Urothelium cell line (cell line): ENCODE measurements around the gene DRG2.

Experiments used
- DNase-seq: peaks from one replicate; pipeline ENCODE4 v3.0.0; 2011; ENCODE audit warnings: low spot score, mixed read lengths
- FAIRE-seq: peaks from 2 replicates; lab custom pipeline; 2011; peaks lifted over from hg19 to GRCh38; lab: Jason Lieb, UNC

Gene DRG2

DNA sequence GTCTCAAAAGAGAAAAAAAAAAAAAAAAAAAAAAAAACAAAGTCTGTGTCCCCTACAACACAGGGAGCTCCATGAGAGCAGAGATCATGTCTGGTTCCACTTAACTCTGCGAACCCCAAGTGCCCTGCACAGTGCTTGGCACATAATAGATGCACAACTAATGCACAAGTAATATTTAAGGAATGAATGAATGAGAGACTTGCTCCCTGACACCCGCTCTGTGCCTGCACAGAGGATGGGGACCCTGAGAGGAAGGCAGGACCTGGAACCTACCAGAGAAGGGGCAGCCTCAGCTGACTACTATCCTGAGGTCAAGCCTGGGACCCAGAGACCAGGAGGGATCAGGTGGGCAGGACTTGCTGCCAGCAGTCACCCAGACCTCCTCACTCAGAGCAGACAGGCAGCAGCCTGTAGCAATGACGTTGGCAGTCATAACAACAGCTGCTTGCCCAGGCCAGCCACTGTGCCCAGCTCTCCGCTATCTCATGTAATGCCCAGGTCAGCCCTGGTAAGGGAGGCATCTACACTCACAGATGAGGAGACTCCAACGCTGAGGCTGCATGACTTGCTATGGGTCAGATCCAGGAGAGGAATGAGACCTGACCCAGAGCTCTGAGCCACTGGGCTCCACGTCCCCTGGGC, 23.7 kb downstream of the DRG2 start:
- DNase-seq (no peak), FAIRE-seq (no peak)

DNA sequence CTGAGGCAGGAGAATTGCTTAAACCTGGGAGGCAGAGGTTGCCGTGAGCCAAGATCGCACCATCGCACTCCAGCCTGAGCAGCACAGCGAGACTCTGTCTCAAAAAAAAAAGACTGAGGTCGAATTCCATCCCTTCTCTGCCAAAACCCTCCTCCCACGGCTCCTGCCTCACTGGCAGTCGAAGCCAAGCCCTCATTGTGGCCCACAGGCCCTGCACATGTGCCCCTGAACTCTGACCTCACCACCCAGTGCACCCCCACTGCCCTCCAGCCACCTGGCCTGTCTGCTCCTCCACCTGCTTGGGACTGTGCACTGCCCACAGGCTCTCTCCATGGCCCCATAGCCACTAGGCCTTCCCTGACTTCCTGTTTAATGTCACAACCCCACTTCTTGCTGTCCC, 27.8 kb downstream of the DRG2 start:
- DNase-seq: no peak
- no peak for FAIRE-seq

DNA sequence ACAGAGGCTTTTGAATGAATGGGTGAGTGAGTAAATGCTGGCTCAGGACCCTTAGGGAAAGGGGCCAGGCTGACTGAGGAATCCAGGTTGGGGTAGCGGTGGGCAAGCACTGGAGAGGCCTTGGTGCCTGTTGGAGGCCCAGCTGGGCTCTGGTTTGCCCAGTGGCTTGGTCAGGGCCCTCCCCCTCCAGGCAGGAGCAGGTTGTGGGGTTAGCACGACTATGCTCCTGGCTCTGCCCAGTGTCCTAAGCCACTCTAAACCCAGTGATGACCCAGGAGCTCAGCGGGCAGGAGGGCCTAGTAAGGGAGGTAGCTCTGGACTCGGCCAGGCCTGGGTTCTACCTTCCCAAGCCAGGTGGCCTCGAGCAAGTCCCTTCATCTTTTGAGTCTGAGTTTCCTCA, 28.3 kb downstream of the DRG2 start:
- DNase-seq (no peak), FAIRE-seq (no peak)

GRCh38 chr17:18117533-18117932, 29.8 kb downstream of the DRG2 start:
- no peak for DNase-seq
- no peak for FAIRE-seq

GRCh38 chr17:18117982-18118975, 30.5 kb downstream of the DRG2 start:
- DNase-seq (no peak), FAIRE-seq (no peak)

GRCh38 chr17:18119166-18119745, 31.5 kb downstream of the DRG2 start:
- no peak for FAIRE-seq
- DNase-seq: no peak

DNA sequence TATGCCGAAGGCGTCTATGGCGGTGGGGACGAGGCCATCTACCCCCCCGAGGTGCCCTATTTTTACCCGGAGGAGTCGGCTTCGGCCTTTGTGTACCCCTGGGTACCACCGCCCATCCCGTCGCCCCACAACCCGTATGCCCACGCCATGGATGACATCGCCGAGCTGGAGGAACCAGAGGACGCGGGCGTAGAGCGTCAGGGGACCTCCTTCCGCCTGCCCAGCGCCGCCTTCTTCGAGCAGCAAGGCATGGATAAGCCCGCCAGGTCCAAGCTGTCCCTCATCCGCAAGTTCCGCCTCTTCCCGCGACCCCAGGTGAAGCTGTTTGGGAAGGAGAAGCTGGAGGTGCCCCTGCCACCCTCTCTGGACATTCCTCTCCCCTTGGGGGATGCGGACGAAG, 32.2 kb downstream of the DRG2 start:
- DNase-seq (no peak), FAIRE-seq (no peak)

DNA sequence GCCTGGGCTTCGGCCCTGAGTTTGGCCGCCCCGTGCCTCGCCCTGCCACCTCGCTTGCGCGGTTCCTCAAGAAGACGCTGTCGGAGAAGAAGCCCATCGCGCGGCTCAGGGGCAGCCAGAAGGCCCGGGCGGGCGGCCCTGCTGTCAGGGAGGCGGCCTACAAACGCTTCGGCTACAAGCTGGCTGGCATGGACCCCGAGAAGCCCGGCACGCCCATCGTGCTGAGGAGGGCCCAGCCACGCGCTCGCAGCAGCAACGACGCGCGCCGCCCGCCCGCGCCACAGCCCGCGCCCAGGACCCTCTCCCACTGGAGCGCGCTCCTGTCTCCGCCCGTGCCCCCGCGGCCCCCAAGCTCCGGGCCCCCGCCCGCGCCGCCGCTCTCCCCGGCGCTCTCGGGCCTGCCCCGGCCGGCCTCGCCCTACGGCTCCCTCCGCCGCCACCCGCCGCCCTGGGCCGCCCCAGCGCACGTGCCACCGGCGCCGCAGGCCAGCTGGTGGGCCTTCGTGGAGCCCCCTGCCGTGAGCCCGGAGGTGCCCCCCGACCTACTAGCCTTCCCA, 32.8 kb downstream of the DRG2 start:
- no peak for DNase-seq
- no peak for FAIRE-seq

- no peak for FAIRE-seq
- DNase-seq: no peak
Observed at GRCh38 chr17:18121144-18121910, 33.6 kb downstream of the DRG2 start.

DNA sequence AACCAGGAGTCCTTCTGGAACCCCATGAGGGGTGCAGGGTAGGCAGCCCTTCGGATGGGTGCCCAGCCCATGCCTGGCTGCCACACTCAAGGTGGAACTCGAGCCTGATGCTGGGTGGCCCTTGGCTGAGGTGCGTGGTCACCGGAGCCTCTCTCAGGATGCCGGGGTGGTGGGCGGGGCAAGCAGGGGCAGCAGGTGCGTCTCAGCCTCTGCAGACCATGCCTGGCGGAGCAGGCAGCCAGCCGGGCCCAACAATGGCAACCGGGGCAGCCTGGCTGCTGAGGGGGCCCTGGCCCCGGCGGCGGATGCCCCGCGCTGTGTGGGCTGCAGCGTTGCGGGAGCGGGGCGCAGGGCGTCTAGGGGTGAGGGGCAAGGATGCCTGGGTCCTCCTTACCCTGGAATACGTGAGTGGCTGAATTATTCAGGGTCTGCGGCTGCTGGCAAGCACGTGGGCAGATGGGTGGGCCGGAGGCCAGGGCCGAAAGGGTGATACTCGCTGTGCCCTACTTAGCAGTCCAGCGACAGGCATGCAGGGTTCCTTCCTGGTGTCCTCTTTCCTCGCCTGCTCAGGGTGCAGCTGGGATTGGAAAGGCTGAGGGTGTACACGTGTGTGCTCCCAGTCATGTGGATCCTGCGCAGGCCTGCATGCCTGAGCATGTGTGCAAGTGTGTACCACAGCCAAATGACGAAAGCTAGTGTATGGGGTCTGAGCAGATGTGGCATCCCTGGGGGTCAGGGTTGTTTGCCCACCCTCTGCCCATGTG, 35.4 kb downstream of the DRG2 start:
- DNase-seq: no peak
- no peak for FAIRE-seq

- no peak for FAIRE-seq
Observed at GRCh38 chr17:18124345-18125126, 36.8 kb downstream of the DRG2 start.

DNA sequence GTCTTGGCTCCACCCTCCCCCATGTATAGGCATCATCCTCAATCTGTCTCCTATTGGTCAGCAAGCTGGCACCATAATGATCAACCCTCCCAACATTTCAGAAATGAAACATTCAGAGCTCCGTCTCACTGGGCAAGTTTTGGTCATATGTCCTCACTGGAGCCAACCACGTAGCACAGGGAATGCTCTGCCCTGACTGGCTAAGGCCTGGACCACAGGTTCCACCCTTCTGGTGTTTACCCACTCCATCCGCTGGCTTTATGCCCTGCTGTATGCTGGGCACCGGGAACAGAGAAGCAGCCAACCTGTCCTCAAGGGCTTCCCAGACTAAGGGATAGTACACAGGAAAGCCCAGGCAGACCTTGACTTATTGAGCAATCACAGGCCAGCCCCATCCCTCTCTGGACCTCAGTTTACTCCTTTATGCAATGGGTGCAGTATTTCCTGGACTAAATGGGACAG, 41.3 kb downstream of the DRG2 start:
- no peak for DNase-seq

More at GRCh38 chr17:18124345-18125126, 36.8 kb downstream of the DRG2 start:
- no peak for DNase-seq

DNA sequence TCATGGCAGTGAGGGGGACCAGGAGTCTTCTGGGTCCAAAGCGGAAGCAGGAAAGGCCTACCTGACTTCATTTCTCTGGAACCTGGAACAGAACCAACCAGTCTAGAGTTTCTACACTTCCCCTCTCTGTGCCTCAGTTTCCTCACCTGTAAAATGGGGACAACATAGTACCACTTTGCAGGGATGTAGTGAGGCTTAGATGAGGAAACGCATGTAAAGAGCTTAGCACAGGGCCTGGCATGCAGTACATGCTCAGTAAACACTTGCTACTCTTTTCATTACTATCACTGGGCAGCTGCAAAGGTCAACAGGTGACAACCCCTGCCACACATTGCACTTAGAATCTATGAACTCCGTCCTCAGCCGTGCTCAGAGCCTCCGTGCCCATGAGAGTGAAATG, 45.0 kb downstream of the DRG2 start:
- no peak for FAIRE-seq

More for the DNA sequence above, 41.3 kb downstream of the DRG2 start:
- FAIRE-seq: no peak

DNA sequence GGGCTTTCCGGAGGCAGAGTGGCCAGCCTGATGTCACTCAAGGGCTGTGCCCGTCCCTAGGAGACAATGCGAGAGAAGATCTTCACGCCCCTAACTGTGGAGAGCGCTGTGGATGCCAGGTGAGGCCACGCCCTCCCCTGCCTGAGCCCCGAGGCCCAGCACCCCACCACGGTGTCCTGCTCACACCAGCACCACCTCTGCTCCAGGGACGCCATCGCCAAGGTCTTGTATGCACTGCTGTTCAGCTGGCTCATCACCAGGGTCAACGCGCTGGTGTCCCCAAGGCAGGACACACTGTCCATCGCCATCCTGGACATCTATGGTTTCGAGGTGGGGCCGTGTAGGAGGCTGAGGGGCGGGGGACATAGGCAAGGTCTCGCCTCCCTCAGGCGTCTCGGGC, 48.6 kb downstream of the DRG2 start:
- no peak for DNase-seq
- no peak for FAIRE-seq

More for the DNA sequence above, 45.0 kb downstream of the DRG2 start:
- DNase-seq: no peak

GRCh38 chr17:18138065-18138749, 50.5 kb downstream of the DRG2 start:
- FAIRE-seq (peak; percentile 37), DNase-seq (no peak)

DNA sequence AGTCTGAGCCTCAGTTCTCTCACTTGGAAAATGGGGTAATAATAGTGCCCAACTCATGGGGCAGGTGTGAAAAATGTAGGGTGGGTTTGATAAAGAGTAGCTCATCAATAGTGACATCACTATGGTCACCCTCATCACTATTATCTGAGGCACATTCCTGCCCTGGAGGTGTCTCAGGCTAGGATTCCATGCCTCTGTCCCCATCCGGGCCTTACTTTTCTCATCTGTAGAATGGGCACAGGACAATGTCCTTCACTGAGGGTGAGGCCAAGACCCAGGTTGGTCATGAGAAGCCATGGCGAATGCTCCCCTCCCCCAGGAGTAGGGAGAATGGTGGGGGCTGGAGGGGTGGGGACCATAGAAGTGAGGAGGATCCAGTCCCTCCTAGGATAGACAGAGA, 51.3 kb downstream of the DRG2 start:
- DNase-seq (no peak), FAIRE-seq (no peak)

DNA sequence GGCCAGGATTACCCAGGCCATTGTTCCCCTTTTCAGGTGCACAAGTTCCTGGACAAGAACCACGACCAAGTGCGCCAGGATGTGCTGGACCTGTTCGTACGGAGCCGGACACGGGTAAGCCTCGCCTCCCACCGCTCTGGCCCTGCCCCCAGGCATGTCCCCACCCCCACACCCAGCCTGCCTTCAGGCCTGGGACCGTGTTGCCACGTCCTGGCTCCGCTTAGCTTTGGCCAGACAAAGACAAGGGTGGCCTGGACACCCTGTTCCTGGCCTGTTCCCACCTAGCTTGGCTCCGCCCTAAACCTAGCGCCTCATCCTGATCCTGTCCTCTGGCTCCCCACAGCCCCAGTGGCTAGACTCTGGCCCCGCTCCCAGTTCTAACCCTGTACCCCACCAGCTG, 51.8 kb downstream of the DRG2 start:
- DNase-seq (no peak), FAIRE-seq (no peak)

- FAIRE-seq (no peak), DNase-seq (no peak)
Observed at GRCh38 chr17:18139949-18140348, 52.2 kb downstream of the DRG2 start.
